ENCODE data around the gene DOC2A. TPM values are rescaled to one million over a fixed set of nuclear protein-coding genes. Genes with fewer than 3 reads are reported as not detected.
A peak's percentile ranks its signal among the peaks of the same experiment; 100 is the strongest.

DOC2A gene
- total RNA-seq, 2 experiments from 2014 or later: 0.34 TPM; not detected in 1

DNA sequence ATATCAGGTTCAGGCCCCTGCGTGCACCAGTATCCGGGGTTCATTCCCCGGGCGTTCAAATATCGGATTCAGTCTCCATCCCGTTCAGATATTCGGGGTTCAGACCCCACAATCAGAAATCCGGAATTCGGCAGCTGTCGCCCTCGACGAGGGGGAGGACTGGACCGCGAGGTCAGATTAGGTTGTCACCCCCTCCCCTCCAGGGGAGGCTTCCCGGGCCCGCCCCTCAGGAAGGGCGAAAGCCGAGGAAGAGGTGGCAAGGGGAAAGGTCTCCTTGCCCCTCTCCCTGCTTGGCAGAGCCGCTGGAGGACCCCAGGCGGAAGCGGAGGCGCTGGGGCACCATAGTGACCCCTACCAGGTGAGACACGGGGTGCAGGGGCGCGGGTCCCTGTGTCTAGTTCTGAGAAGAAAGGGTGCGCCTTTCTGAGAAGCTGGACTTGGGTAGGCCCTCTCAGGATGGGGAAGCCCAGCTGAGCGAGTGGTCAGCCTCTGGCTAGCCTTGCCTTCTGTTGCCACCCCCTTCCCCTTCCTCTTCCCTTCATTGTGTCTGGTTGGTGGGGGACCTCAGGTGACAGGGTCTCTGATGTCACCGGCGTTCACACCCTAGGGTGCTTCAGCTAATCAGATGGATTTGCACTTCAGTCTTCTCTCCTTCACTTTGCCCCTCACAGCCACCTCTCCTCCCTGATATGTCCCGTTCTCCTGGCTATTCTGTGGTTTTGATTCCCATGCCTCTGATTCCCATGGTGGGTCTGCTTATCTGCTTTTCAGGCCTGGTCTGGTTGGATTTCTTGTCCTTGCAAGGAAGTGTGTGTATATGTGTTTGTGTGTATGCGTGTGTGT lies 36.3 kb downstream of the DOC2A start:
- peak overlapping the region; percentile 92 for H3K27ac Mint-ChIP-seq
- peak; percentile 44 for DNase-seq
- peaks cover 28% of the 10 kb centered on the region for H3K36me3 Mint-ChIP-seq (ENCODE audit: low read depth)
- ChIA-PET POLR2A (interaction anchor here (0.8 to 5.4 kb wide), 7 partner anchors 11 to 48 kb away, joined by 3 to 48 read pairs (median 8); partner anchors contain the start of genes HIRIP3, INO80E, KCTD13 and TMEM219), CTCF (interaction anchor here (1.2 to 5.9 kb wide), 7 partner anchors 13 to 274 kb away, joined by 3 to 41 read pairs (median 5); partner anchors contain the start of genes CDIPT, HIRIP3, INO80E and TMEM219)
- peak overlapping the region; percentile 85 for H3K4me3 Mint-ChIP-seq
- no peak for ATAC-seq
- no peaks in the 10 kb centered on the region for H3K27me3 Mint-ChIP-seq (ENCODE audit: low read depth)
- H3K9me3 Mint-ChIP-seq (ENCODE audit: insufficient read depth): peaks cover 8% of the 10 kb centered on the region
- H3K4me1 Mint-ChIP-seq (ENCODE audit: low read depth): peaks cover 38% of the 10 kb centered on the region

GRCh38 chr16:29973384-29974246 lies 37.2 kb downstream of the DOC2A start, which contains the start of gene TAOK2:
Gene TAOK2 (plus strand): TSS chr16:29973868. CDS start chr16:29977773, 3,905 bp downstream.
- H3K27me3 Mint-ChIP-seq (ENCODE audit: low read depth): no peaks in the 10 kb centered on the region
- peaks cover 8% of the 10 kb centered on the region for H3K9me3 Mint-ChIP-seq (ENCODE audit: insufficient read depth)
- ChIA-PET CTCF (interaction anchor here (0.8 to 5.9 kb wide), 14 partner anchors 8 to 273 kb away, joined by 3 to 41 read pairs (median 4); partner anchors contain the start of genes CDIPT, HIRIP3, INO80E and MVP), POLR2A (interaction anchor here (0.8 to 5.4 kb wide), 9 partner anchors 12 to 109 kb away, joined by 3 to 48 read pairs (median 5); partner anchors contain the start of genes ALDOA, HIRIP3, INO80E and KCTD13)
- H3K4me1 Mint-ChIP-seq (ENCODE audit: low read depth): peaks cover 40% of the 10 kb centered on the region
- peak within 1 kb of the TSS; percentile 92 for H3K27ac Mint-ChIP-seq
- H3K36me3 Mint-ChIP-seq (ENCODE audit: low read depth): peaks cover 29% of the 10 kb centered on the region
- ATAC-seq: peak; percentile 99
- H3K4me3 Mint-ChIP-seq: peak within 1 kb of the TSS; percentile 85
- peak; percentile 98 for DNase-seq

DNA sequence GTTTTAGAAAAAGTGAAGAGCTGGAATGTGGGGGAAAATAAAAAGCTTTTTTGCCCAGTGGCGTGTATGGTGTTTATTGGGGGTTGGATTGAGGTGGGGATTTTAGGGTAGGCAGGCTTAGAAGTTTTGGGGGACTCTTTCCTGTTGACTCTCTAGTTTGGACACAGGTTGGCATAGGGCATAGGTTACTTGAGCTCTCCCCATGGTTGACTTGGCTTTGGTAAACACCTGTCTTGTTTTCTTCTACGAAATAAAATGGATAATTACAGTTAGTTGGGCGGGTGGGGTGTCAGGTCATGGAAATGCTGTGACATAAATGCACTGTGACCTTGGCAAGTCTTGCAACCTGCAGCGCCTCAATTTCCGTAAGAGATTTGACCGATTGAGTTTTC lies 37.8 kb downstream of the DOC2A start:
- Mint-ChIP-seq H3K4me1 (ENCODE audit: low read depth) (peaks cover 42% of the 10 kb centered on the region), H3K36me3 (ENCODE audit: low read depth) (peaks cover 31% of the 10 kb centered on the region), H3K27ac (peak overlapping the region; percentile 92), H3K4me3 (peak overlapping the region; percentile 85), H3K9me3 (ENCODE audit: insufficient read depth) (peaks cover 8% of the 10 kb centered on the region), H3K27me3 (ENCODE audit: low read depth) (no peaks in the 10 kb centered on the region)
- ATAC-seq (no peak), DNase-seq (no peak)
- POLR2A ChIA-PET: interaction anchor here (1.0 to 5.4 kb wide), 7 partner anchors 11 to 109 kb away, joined by 3 to 48 read pairs (median 5); partner anchors contain the start of genes ALDOA, HIRIP3, INO80E and KCTD13
- CTCF ChIA-PET: interaction anchor here (0.8 to 5.9 kb wide), 14 partner anchors 9 to 273 kb away, joined by 3 to 41 read pairs (median 4); partner anchors contain the start of genes CDIPT, HIRIP3, INO80E and TBX6

DNA sequence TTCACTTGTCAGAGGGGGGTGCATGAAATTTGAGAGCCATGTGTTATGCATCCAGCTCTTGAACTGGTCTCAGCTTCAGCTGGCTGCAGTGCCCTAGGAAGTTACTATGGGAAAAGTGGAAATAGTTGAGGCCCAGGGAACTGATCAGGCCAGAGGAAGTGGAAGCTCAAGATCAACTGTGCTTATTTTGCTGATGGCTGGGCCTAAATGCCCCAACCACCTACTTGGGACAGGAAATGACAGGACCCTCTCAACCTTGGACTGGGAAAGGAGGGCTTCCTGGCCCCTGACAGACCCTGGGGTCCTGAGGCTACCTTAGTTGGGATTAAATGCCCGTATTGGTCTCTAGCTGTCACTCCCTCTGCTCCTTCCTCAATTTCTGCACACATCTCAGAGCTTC lies 38.3 kb downstream of the DOC2A start:
- Mint-ChIP-seq H3K27me3 (ENCODE audit: low read depth) (no peaks in the 10 kb centered on the region), H3K4me1 (ENCODE audit: low read depth) (peaks cover 42% of the 10 kb centered on the region), H3K27ac (peak overlapping the region; percentile 92), H3K4me3 (no peak overlapping the region), H3K9me3 (ENCODE audit: insufficient read depth) (peaks cover 8% of the 10 kb centered on the region), H3K36me3 (ENCODE audit: low read depth) (peaks cover 31% of the 10 kb centered on the region)
- ChIA-PET POLR2A (interaction anchor here (1.1 to 5.4 kb wide), 5 partner anchors 11 to 108 kb away, joined by 3 to 48 read pairs (median 11); partner anchors contain the start of genes ALDOA, HIRIP3, INO80E and KCTD13), CTCF (interaction anchor here (0.6 to 5.9 kb wide), 11 partner anchors 11 to 272 kb away, joined by 3 to 41 read pairs (median 5); partner anchors contain the start of genes CDIPT, HIRIP3, INO80E and TMEM219)
- no peak for ATAC-seq
- no peak for DNase-seq

DNA sequence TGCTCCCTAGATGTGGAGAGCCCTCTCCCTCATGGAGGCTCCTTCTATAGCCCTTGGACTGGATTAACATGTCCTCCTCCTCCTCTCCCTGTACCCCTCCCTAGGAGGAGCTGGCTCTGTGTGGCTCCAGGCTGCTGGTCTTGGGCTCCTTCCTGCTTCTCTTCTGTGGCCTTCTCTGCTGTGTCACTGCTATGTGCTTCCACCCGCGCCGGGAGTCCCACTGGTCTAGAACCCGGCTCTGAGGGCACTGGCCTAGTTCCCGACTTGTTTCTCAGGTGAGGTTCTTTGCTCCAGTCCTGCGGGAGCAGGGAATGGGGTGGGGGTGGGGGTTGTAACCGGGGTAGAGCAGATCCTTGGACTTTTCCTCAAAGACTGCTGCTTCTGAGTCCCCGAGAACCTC lies 39.5 kb downstream of the DOC2A start:
- ChIA-PET CTCF (interaction anchor here (5.9 kb wide), 1 partner anchor 9 kb away, joined by 41 read pairs; the partner anchor contains the start of gene TMEM219), POLR2A (interaction anchor here (4.9 to 5.4 kb wide), 2 partner anchors 9 to 24 kb away, joined by 42 to 48 read pairs; partner anchors contain the start of genes HIRIP3, INO80E and TMEM219)
- H3K27ac Mint-ChIP-seq: no peak overlapping the region
- ATAC-seq: no peak
- H3K36me3 Mint-ChIP-seq (ENCODE audit: low read depth): peaks cover 31% of the 10 kb centered on the region
- no peak for DNase-seq
- H3K4me3 Mint-ChIP-seq: no peak overlapping the region
- no peaks in the 10 kb centered on the region for H3K27me3 Mint-ChIP-seq (ENCODE audit: low read depth)
- H3K4me1 Mint-ChIP-seq (ENCODE audit: low read depth): peaks cover 30% of the 10 kb centered on the region
- peaks cover 8% of the 10 kb centered on the region for H3K9me3 Mint-ChIP-seq (ENCODE audit: insufficient read depth)

DNA sequence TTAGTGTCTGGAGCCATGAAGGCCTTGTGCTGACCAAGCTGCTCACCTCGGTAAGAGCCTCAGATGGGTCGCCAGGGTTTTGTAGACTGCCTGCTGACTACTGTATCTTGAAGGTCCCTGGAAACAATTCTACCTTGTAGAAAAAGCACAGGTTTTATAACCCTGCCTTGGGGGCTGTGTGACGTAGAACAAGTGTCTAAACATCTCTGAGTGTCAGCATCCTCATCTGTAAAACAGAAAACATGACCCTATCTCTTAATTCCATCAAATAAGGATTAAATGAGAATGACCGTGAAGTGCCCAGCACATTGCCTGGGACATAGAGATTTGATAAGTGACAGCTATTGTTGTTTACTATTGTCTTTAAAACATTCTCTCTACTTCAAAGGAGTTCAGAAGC lies 42.6 kb downstream of the DOC2A start:
- ATAC-seq (no peak), DNase-seq (no peak)
- Mint-ChIP-seq H3K9me3 (ENCODE audit: insufficient read depth) (peaks cover 5% of the 10 kb centered on the region), H3K4me1 (ENCODE audit: low read depth) (peaks cover 12% of the 10 kb centered on the region), H3K36me3 (ENCODE audit: low read depth) (peaks cover 35% of the 10 kb centered on the region), H3K27me3 (ENCODE audit: low read depth) (no peaks in the 10 kb centered on the region), H3K27ac (no peak overlapping the region), H3K4me3 (no peak overlapping the region)
- ChIA-PET POLR2A (interaction anchor here (1.0 kb wide), 1 partner anchor 141 kb away, joined by 4 read pairs; no protein-coding TSS in a partner anchor), CTCF (no interaction called here)

DNA sequence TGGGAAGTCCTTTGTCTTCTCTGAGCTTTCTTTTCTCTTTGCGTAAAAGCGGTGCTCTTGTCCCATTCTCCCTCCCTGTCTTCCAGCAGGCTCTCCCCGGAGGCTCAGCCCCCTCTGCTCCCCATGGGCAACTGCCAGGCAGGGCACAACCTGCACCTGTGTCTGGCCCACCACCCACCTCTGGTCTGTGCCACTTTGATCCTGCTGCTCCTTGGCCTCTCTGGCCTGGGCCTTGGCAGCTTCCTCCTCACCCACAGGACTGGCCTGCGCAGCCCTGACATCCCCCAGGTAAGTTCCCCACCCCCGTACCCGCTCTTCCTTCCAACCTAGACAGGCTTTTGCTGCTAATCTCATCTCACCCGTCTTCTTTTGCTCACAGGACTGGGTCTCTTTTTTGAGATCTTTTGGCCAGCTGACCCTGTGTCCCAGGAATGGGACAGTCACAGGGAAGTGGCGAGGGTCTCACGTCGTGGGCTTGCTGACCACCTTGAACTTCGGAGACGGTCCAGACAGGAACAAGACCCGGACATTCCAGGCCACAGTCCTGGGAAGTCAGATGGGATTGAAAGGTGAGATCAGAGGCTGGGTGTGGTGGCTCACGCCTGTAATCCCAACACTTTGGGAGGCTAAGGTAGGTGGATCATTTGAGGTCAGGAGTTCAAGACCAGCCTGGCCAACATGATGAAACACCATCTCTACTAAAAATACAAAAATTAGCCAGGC lies 47.6 kb downstream of the DOC2A start:
- H3K36me3 Mint-ChIP-seq (ENCODE audit: low read depth): peaks cover 10% of the 10 kb centered on the region
- DNase-seq (no peak), ATAC-seq (no peak)
- CTCF ChIA-PET: interaction anchor here (0.8 to 3.7 kb wide), 3 partner anchors 11 to 115 kb away, joined by 3 to 41 read pairs (median 16); partner anchors contain the start of genes KCTD13 and TAOK2
- POLR2A ChIA-PET: interaction anchor here (1.2 to 3.2 kb wide), 2 partner anchors 10 to 173 kb away, joined by 3 to 42 read pairs; partner anchors contain the start of genes KIF22 and TAOK2
- peak overlapping the region; percentile 84 for H3K27ac Mint-ChIP-seq
- no peaks in the 10 kb centered on the region for H3K9me3 Mint-ChIP-seq (ENCODE audit: insufficient read depth)
- peaks cover 20% of the 10 kb centered on the region for H3K4me1 Mint-ChIP-seq (ENCODE audit: low read depth)
- H3K27me3 Mint-ChIP-seq (ENCODE audit: low read depth): no peaks in the 10 kb centered on the region
- peak overlapping the region; percentile 82 for H3K4me3 Mint-ChIP-seq

GRCh38 chr16:29962344-29962994 lies 48.4 kb downstream of the DOC2A start:
- ChIA-PET POLR2A (interaction anchor here (0.6 to 3.2 kb wide), 8 partner anchors 11 to 231 kb away, joined by 3 to 42 read pairs (median 4); partner anchors contain the start of genes HIRIP3, INO80E, KCTD13 and KIF22), CTCF (interaction anchor here (0.8 to 3.7 kb wide), 11 partner anchors 12 to 114 kb away, joined by 3 to 41 read pairs (median 4); partner anchors contain the start of genes KCTD13 and TAOK2)
- ATAC-seq (no peak), DNase-seq (no peak)
- peak overlapping the region; percentile 84 for H3K27ac Mint-ChIP-seq
- H3K36me3 Mint-ChIP-seq (ENCODE audit: low read depth): peaks cover 9% of the 10 kb centered on the region
- peak overlapping the region; percentile 82 for H3K4me3 Mint-ChIP-seq
- peaks cover 20% of the 10 kb centered on the region for H3K4me1 Mint-ChIP-seq (ENCODE audit: low read depth)
- no peaks in the 10 kb centered on the region for H3K27me3 Mint-ChIP-seq (ENCODE audit: low read depth)
- H3K9me3 Mint-ChIP-seq (ENCODE audit: insufficient read depth): no peaks in the 10 kb centered on the region

- Mint-ChIP-seq H3K4me3 (peak within 1 kb of the TSS; percentile 82), H3K36me3 (ENCODE audit: low read depth) (peaks cover 9% of the 10 kb centered on the region), H3K4me1 (ENCODE audit: low read depth) (peaks cover 20% of the 10 kb centered on the region), H3K27me3 (ENCODE audit: low read depth) (no peaks in the 10 kb centered on the region), H3K9me3 (ENCODE audit: insufficient read depth) (no peaks in the 10 kb centered on the region), H3K27ac (peak within 1 kb of the TSS; percentile 84)
- CTCF ChIA-PET: interaction anchor here (0.8 to 3.7 kb wide), 13 partner anchors 10 to 113 kb away, joined by 3 to 41 read pairs (median 4); partner anchors contain the start of genes KCTD13 and TAOK2
- DNase-seq: peak; percentile 94
- ATAC-seq: peak; percentile 95
- POLR2A ChIA-PET: interaction anchor here (0.6 to 3.2 kb wide), 12 partner anchors 11 to 261 kb away, joined by 3 to 42 read pairs (median 4); partner anchors contain the start of genes HIRIP3, INO80E, KCTD13 and TAOK2
Observed at GRCh38 chr16:29961479-29962343, 49.1 kb downstream of the DOC2A start, which contains the start of gene TMEM219. Gene TMEM219 (plus strand): TSS chr16:29962079. CDS start chr16:29963144, 1,065 bp downstream.
